Measurements from ENCODE around the gene DNAJB7.
"Not testable (repeated sequence)": the region's sequence is repeated elsewhere in the genome, so short reads cannot be mapped to it uniquely, and the experiment has no call there.

Gene DNAJB7

GRCh38 chr22:40857309-40857855 is 4.5 kb downstream of the DNAJB7 start:
- Mint-ChIP-seq H3K27ac (peak overlapping the region; percentile 100), H3K4me1 (ENCODE audit: low read depth) (peaks cover 38% of the 10 kb centered on the region), H3K4me3 (peak overlapping the region; percentile 99), H3K36me3 (ENCODE audit: low read depth) (peaks cover 17% of the 10 kb centered on the region), H3K9me3 (no peaks in the 10 kb centered on the region), H3K27me3 (ENCODE audit: low read depth) (no peaks in the 10 kb centered on the region)
- DNase-seq (ENCODE audit: low spot score): no peak

DNA sequence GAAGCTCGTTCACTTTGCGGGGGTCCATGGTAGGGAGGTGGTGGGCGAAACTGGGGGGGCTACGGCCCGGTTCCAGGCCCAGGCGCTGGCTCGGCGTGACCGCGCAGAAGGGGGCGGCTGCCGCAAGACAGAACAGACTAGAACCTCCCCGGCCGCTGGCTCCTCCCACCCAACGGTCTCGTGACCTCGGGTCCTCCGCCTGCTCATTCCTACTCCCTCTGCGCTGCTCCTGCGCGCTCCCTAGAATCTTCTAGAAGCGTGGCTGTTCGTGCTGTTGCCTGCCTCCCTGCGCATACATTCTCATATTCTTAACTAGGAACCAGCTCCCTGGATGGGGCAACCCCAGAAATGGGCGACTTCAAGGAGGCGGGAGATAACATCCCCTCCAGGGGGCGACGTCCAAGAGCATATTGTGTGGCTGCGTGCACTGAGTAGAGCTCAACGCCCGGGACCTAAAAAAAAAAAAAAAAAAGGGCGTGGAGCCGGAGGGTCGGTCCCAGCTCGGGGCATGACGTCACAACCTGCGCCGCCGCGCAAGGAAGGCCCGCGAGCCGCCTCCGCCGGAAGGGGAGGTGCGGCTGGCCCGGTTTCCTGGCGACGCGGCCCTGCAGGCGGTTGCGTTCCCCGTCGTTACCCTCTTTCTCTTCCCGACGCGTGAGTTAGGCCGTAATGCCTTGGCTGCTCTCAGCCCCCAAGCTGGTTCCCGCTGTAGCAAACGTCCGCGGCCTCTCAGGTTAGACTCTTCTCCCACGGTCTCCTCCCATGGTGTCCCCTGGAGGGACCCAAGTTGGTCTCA is 5.2 kb downstream of the DNAJB7 start, which contains the start of the genes ST13 and XPNPEP3:
TSS of gene ST13 (minus strand) at position 127 of the 796 bp plus-strand sequence. CDS start at position 28, 99 bp downstream.
TSS of gene XPNPEP3 (plus strand) at position 636 of the 796 bp plus-strand sequence. CDS start at position 670, 34 bp downstream.
- peak within 1 kb of the TSS; percentile 100 for H3K27ac Mint-ChIP-seq
- H3K9me3 Mint-ChIP-seq: no peaks in the 10 kb centered on the region
- DNase-seq (ENCODE audit: low spot score): peak; percentile 96
- H3K36me3 Mint-ChIP-seq (ENCODE audit: low read depth): peaks cover 16% of the 10 kb centered on the region
- H3K4me3 Mint-ChIP-seq: peak within 1 kb of the TSS; percentile 99
- H3K4me1 Mint-ChIP-seq (ENCODE audit: low read depth): peaks cover 42% of the 10 kb centered on the region
- H3K27me3 Mint-ChIP-seq (ENCODE audit: low read depth): no peaks in the 10 kb centered on the region

- Mint-ChIP-seq H3K27me3 (ENCODE audit: low read depth) (no peaks in the 10 kb centered on the region), H3K27ac (peak overlapping the region; percentile 100), H3K36me3 (ENCODE audit: low read depth) (peaks cover 14% of the 10 kb centered on the region), H3K9me3 (no peaks in the 10 kb centered on the region), H3K4me1 (ENCODE audit: low read depth) (peaks cover 46% of the 10 kb centered on the region), H3K4me3 (peak overlapping the region; percentile 99)
- no peak for DNase-seq (ENCODE audit: low spot score)
Observed at GRCh38 chr22:40855979-40856512, 5.9 kb downstream of the DNAJB7 start.

DNA sequence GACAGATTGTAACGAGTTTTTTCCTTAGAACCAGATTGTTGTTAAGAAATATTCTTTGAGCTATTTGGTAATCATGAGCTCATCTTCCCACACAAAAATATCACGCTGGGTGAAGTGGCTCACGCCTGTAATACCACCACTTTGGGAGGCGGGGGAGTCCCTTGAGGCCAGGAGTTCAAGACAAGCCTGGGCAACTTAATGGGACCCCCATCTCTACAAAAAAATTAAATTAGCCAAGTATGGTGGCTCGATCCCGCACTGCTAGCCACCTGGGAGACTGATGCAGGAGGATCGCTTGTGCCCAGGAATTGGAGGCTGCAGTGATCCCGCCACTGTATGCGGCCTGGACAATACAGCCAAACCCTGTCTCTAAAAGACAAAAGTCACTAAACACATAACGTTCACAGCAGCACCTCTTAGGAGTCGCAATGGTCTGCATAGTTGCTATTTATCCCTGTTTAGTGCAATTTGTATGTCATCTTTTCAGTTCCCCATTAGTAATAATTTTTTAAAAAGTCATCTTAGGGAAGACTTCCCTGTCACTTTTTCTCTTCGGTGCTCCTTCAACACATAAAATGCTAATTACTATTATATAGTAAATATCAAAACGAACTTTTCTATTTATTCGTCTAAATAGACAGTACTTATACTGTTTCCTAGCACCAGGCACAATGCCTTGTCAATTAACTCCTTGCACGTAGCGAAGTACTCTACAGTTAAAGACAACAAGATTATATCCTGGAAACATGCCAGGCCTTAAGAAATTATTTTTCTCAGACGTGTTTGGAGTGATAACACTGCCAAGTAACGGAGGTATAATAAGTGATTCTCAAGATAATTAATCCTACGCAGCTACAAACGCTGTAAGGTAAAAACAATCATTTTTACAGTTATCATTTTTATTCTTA is 6.6 kb downstream of the DNAJB7 start:
- Mint-ChIP-seq H3K27me3 (ENCODE audit: low read depth) (no peaks in the 10 kb centered on the region), H3K4me3 (peak overlapping the region; percentile 99), H3K4me1 (ENCODE audit: low read depth) (peaks cover 47% of the 10 kb centered on the region), H3K27ac (peak overlapping the region; percentile 100), H3K36me3 (ENCODE audit: low read depth) (peaks cover 9% of the 10 kb centered on the region), H3K9me3 (no peaks in the 10 kb centered on the region)
- no peak for DNase-seq (ENCODE audit: low spot score)

- H3K4me3 Mint-ChIP-seq: peak overlapping the region; percentile 28
- no peak for DNase-seq (ENCODE audit: low spot score)
- H3K4me1 Mint-ChIP-seq (ENCODE audit: low read depth): peaks cover 45% of the 10 kb centered on the region
- H3K36me3 Mint-ChIP-seq (ENCODE audit: low read depth): peaks cover 12% of the 10 kb centered on the region
- H3K9me3 Mint-ChIP-seq: no peaks in the 10 kb centered on the region
- H3K27ac Mint-ChIP-seq: peak overlapping the region; percentile 35
- H3K27me3 Mint-ChIP-seq (ENCODE audit: low read depth): no peaks in the 10 kb centered on the region
Observed at GRCh38 chr22:40853961-40854360, 8.0 kb downstream of the DNAJB7 start.

- Mint-ChIP-seq H3K27ac (peak overlapping the region; percentile 18), H3K4me3 (peak overlapping the region; percentile 28), H3K36me3 (ENCODE audit: low read depth) (peaks cover 11% of the 10 kb centered on the region), H3K27me3 (ENCODE audit: low read depth) (no peaks in the 10 kb centered on the region), H3K4me1 (ENCODE audit: low read depth) (peaks cover 42% of the 10 kb centered on the region), H3K9me3 (no peaks in the 10 kb centered on the region)
- no peak for DNase-seq (ENCODE audit: low spot score)
Observed at GRCh38 chr22:40853333-40853732, 8.6 kb downstream of the DNAJB7 start.

DNA sequence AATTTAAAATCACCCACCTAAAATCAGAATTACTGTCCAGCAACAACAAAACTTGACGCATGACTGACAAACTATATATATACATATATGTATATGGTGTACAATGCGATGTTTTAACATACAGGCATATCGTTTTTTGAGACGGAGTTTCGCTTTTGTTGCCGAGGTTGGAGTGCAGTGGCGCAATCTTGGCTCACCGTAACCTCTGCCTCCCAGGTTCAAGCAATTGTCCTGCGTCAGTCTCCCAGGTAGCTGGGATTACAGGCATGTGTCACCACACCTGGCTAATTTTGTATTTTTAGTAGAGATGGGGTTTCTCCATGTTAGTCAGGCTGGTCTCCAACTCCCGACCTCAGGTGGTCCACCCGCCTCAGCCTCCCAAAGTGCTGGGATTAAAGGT is 16.1 kb downstream of the DNAJB7 start:
- H3K27ac Mint-ChIP-seq; DNase-seq (ENCODE audit: low spot score); H3K4me1 Mint-ChIP-seq (ENCODE audit: low read depth); H3K9me3 Mint-ChIP-seq; H3K4me3 Mint-ChIP-seq; H3K27me3 Mint-ChIP-seq (ENCODE audit: low read depth): not testable (repeated sequence)
- peaks cover 37% of the 10 kb centered on the region for H3K36me3 Mint-ChIP-seq (ENCODE audit: low read depth)

DNA sequence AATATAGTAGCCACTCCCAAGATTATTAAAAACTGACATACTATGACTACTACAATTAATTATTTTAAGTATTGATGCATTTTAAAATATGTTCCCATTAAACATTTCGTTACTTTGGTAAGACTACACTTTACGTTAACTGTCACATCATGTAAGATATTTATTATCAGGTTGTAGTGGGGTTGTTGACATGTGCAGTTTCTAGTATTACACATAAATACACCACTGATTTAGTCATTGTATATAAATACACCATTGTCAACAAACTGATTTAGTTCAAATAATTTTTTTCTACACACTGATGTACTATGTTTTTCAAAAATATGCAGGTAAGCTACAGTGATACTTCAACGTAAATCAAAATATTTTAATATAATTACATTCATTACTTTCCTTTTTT is 17.0 kb downstream of the DNAJB7 start:
- Mint-ChIP-seq H3K4me1 (ENCODE audit: low read depth) (peaks cover 5% of the 10 kb centered on the region), H3K36me3 (ENCODE audit: low read depth) (peaks cover 43% of the 10 kb centered on the region), H3K27ac (no peak overlapping the region), H3K27me3 (ENCODE audit: low read depth) (no peaks in the 10 kb centered on the region), H3K9me3 (no peaks in the 10 kb centered on the region), H3K4me3 (no peak overlapping the region)
- no peak for DNase-seq (ENCODE audit: low spot score)

DNA sequence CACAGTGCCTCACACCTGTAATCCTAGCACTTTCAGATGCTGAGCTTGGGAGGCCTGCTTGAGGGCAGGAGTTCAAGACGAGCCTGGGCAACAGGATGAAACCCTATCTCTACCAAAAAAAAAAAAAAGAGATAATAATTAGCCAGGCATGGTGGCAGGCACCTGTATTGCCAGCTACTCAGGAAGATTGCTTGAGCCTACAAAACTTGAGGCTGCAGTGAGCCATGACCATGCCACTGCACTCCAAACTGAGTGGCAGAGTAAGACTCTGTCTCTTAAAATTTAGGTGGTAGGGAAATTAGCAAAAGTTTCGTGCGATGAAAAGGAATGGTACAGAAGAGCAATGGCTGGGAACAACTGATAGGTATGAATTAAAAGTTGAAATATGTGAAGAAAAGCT is 23.4 kb downstream of the DNAJB7 start:
- Mint-ChIP-seq H3K9me3 (no peaks in the 10 kb centered on the region), H3K27me3 (ENCODE audit: low read depth) (no peaks in the 10 kb centered on the region), H3K4me3 (no peak overlapping the region), H3K27ac (no peak overlapping the region), H3K36me3 (ENCODE audit: low read depth) (peaks cover 42% of the 10 kb centered on the region), H3K4me1 (ENCODE audit: low read depth) (peaks cover 3% of the 10 kb centered on the region)
- no peak for DNase-seq (ENCODE audit: low spot score)

DNA sequence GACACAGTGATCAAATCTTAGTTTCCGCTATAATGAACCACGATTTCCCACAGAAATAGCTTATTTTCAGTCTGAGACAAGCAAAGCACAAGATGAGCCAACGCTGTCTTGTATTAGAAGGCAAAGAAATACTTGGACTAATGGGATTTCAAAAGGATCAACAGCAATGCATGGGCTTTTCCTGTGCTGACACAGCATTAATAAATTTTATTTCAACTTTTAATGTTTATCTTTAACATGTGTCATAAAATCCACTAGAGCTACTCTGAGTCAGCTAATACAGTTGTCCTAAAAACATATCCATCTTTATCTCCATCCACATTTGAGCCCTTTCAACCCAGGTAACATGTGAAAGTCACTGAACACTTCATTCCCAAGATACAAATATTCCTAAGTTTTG is 27.3 kb downstream of the DNAJB7 start:
- Mint-ChIP-seq H3K4me3 (no peak overlapping the region), H3K36me3 (ENCODE audit: low read depth) (peaks cover 39% of the 10 kb centered on the region), H3K4me1 (ENCODE audit: low read depth) (no peaks in the 10 kb centered on the region), H3K9me3 (no peaks in the 10 kb centered on the region), H3K27me3 (ENCODE audit: low read depth) (no peaks in the 10 kb centered on the region), H3K27ac (no peak overlapping the region)
- no peak for DNase-seq (ENCODE audit: low spot score)

DNA sequence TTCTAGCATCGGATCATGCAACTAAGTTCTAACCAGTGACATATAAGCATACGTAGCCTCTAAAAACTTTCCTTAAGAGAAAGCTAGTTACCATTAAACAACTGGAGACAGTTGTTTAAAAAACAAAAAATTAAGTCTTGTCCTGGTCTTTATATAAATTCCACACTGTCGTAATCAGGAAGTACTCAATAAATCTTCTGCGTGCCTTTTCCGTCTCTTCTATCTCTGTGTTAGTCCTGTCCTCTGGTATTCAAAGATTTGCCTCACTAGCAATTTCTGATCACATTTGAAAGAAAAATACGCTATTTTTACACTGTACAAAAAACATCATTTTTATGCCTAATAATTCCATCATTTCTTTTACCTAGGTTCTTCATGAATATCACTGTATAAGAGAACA is 32.8 kb downstream of the DNAJB7 start:
- Mint-ChIP-seq H3K9me3 (no peaks in the 10 kb centered on the region), H3K4me3 (no peak overlapping the region), H3K27ac (no peak overlapping the region), H3K36me3 (ENCODE audit: low read depth) (peaks cover 42% of the 10 kb centered on the region), H3K4me1 (ENCODE audit: low read depth) (no peaks in the 10 kb centered on the region), H3K27me3 (ENCODE audit: low read depth) (no peaks in the 10 kb centered on the region)
- DNase-seq (ENCODE audit: low spot score): no peak

- H3K36me3 Mint-ChIP-seq (ENCODE audit: low read depth): peaks cover 33% of the 10 kb centered on the region
- DNase-seq (ENCODE audit: low spot score): no peak
- H3K27ac Mint-ChIP-seq: no peak overlapping the region
- H3K4me1 Mint-ChIP-seq (ENCODE audit: low read depth): no peaks in the 10 kb centered on the region
- H3K4me3 Mint-ChIP-seq: no peak overlapping the region
- no peaks in the 10 kb centered on the region for H3K27me3 Mint-ChIP-seq (ENCODE audit: low read depth)
- H3K9me3 Mint-ChIP-seq: no peaks in the 10 kb centered on the region
Observed at GRCh38 chr22:40826984-40827741, 34.8 kb downstream of the DNAJB7 start.

DNA sequence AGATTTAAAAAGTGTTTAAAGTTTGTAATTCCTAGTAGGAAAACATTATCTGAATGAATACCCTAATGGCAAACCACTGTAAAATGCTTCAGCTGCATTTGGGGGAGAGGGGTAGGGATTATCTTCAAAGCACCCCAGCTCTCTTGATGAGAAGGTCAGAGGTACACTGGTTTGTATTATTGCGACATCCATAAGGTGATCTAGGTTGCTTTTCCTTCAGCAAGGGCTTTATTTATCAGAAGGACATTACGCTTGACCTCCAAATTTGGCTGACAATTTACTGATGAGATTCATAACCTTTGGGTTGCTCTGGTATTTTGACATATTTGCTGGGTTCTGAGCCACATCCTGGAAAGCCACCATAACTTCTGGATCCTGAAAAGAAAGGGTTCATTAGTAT is 35.6 kb downstream of the DNAJB7 start:
- H3K4me3 Mint-ChIP-seq; H3K27ac Mint-ChIP-seq; H3K9me3 Mint-ChIP-seq; DNase-seq (ENCODE audit: low spot score); H3K27me3 Mint-ChIP-seq (ENCODE audit: low read depth); H3K4me1 Mint-ChIP-seq (ENCODE audit: low read depth): not testable (repeated sequence)
- H3K36me3 Mint-ChIP-seq (ENCODE audit: low read depth): peaks cover 30% of the 10 kb centered on the region

Data from T-helper 2 cell treated with Interferon-gamma antibody and Interleukin-4, amounts not matched to agents 5 μg/mL and 100 μg/mL, for 36 hours (primary cell).